ENCODE results near the gene CCNYL1. TPM values are rescaled to one million over a fixed set of nuclear protein-coding genes. Genes with fewer than 3 reads are reported as not detected.

The CCNYL1 gene
- total RNA-seq, 1 experiment from 2014 or later, result 6.5 TPM

GRCh38 chr2:207762146-207762545, 50.7 kb downstream of the CCNYL1 start:
- H3K9me3 ChIP-seq (replicated peaks), result no peaks in the 10 kb centered on the region
- DNase-seq, result no peak
- no peaks in the 10 kb centered on the region for H3K36me3 ChIP-seq
- no peaks in the 10 kb centered on the region for H3K27me3 ChIP-seq
- H3K4me3 ChIP-seq, result no peak overlapping the region
- H3K27ac ChIP-seq, result no peak overlapping the region
- no peaks in the 10 kb centered on the region for H3K4me1 ChIP-seq

- DNase-seq, result no peak
- Histone ChIP-seq H3K9me3 (replicated peaks) (no peaks in the 10 kb centered on the region), H3K36me3 (no peaks in the 10 kb centered on the region), H3K4me3 (no peak overlapping the region), H3K4me1 (no peaks in the 10 kb centered on the region), H3K27me3 (no peaks in the 10 kb centered on the region), H3K27ac (no peak overlapping the region)
These were observed 52.0 kb downstream of the CCNYL1 start for GRCh38 chr2:207763303-207763917.

- no peaks in the 10 kb centered on the region for H3K27me3 ChIP-seq
- no peak overlapping the region for H3K4me3 ChIP-seq
- H3K9me3 ChIP-seq (replicated peaks), result no peaks in the 10 kb centered on the region
- H3K4me1 ChIP-seq, result no peaks in the 10 kb centered on the region
- no peak for DNase-seq
- no peaks in the 10 kb centered on the region for H3K36me3 ChIP-seq
- no peak overlapping the region for H3K27ac ChIP-seq
These were observed 52.7 kb downstream of the CCNYL1 start for GRCh38 chr2:207764096-207764630.

GRCh38 chr2:207765547-207765946, 54.1 kb downstream of the CCNYL1 start:
- no peak for DNase-seq
- Histone ChIP-seq H3K4me3 (no peak overlapping the region), H3K27ac (no peak overlapping the region), H3K27me3 (no peaks in the 10 kb centered on the region), H3K9me3 (replicated peaks) (no peaks in the 10 kb centered on the region), H3K4me1 (no peaks in the 10 kb centered on the region), H3K36me3 (no peaks in the 10 kb centered on the region)

- no peak for DNase-seq
- no peaks in the 10 kb centered on the region for H3K4me1 ChIP-seq
- no peaks in the 10 kb centered on the region for H3K27me3 ChIP-seq
- H3K4me3 ChIP-seq, result no peak overlapping the region
- H3K36me3 ChIP-seq, result no peaks in the 10 kb centered on the region
- no peak overlapping the region for H3K27ac ChIP-seq
- H3K9me3 ChIP-seq (replicated peaks), result no peaks in the 10 kb centered on the region
These were observed 54.7 kb downstream of the CCNYL1 start for GRCh38 chr2:207766041-207766551.

GRCh38 chr2:207766697-207767460, 55.4 kb downstream of the CCNYL1 start:
- no peaks in the 10 kb centered on the region for H3K4me1 ChIP-seq
- H3K27me3 ChIP-seq, result no peaks in the 10 kb centered on the region
- H3K27ac ChIP-seq, result no peak overlapping the region
- H3K4me3 ChIP-seq, result no peak overlapping the region
- H3K9me3 ChIP-seq (replicated peaks), result no peaks in the 10 kb centered on the region
- H3K36me3 ChIP-seq, result no peaks in the 10 kb centered on the region
- no peak for DNase-seq

- Histone ChIP-seq H3K36me3 (no peaks in the 10 kb centered on the region), H3K27ac (no peak overlapping the region), H3K27me3 (no peaks in the 10 kb centered on the region), H3K4me1 (no peaks in the 10 kb centered on the region), H3K4me3 (no peak overlapping the region), H3K9me3 (replicated peaks) (no peaks in the 10 kb centered on the region)
- DNase-seq, result no peak
These were observed 56.2 kb downstream of the CCNYL1 start for GRCh38 chr2:207767461-207768167.

- no peaks in the 10 kb centered on the region for H3K27me3 ChIP-seq
- H3K27ac ChIP-seq, result no peak overlapping the region; the same call in 1 of the 2 replicates
- no peaks in the 10 kb centered on the region for H3K9me3 ChIP-seq (replicated peaks)
- H3K4me3 ChIP-seq, result peak overlapping the region; percentile 71
- no peaks in the 10 kb centered on the region for H3K4me1 ChIP-seq
- no peaks in the 10 kb centered on the region for H3K36me3 ChIP-seq
- peak; percentile 26 to 50 for DNase-seq
These were observed 56.9 kb downstream of the CCNYL1 start for GRCh38 chr2:207768168-207768865.

GRCh38 chr2:207768866-207769596, 57.6 kb downstream of the CCNYL1 start:
- Histone ChIP-seq H3K27me3 (no peaks in the 10 kb centered on the region), H3K9me3 (replicated peaks) (no peaks in the 10 kb centered on the region), H3K4me1 (no peaks in the 10 kb centered on the region), H3K4me3 (peak overlapping the region; percentile 71), H3K36me3 (no peaks in the 10 kb centered on the region), H3K27ac (peak overlapping the region; percentile 29)
- DNase-seq, result peak; percentile 33 to 52

GRCh38 chr2:207770602-207771404, 59.4 kb downstream of the CCNYL1 start:
- H3K36me3 ChIP-seq, result no peaks in the 10 kb centered on the region
- H3K27ac ChIP-seq, result no peak overlapping the region
- no peaks in the 10 kb centered on the region for H3K9me3 ChIP-seq (replicated peaks)
- H3K4me3 ChIP-seq, result no peak overlapping the region
- no peaks in the 10 kb centered on the region for H3K4me1 ChIP-seq
- no peaks in the 10 kb centered on the region for H3K27me3 ChIP-seq
- no peak for DNase-seq

- Histone ChIP-seq H3K4me1 (no peaks in the 10 kb centered on the region), H3K27ac (no peak overlapping the region), H3K27me3 (no peaks in the 10 kb centered on the region), H3K4me3 (no peak overlapping the region), H3K9me3 (replicated peaks) (no peaks in the 10 kb centered on the region), H3K36me3 (no peaks in the 10 kb centered on the region)
- no peak for DNase-seq
These were observed 60.0 kb downstream of the CCNYL1 start for GRCh38 chr2:207771421-207771820.

GRCh38 chr2:207772081-207772843, 60.8 kb downstream of the CCNYL1 start:
- H3K4me1 ChIP-seq, result no peaks in the 10 kb centered on the region
- H3K27ac ChIP-seq, result no peak overlapping the region
- no peaks in the 10 kb centered on the region for H3K36me3 ChIP-seq
- peak in 1 of 2 experiments; percentile 23 for DNase-seq
- H3K4me3 ChIP-seq, result no peak overlapping the region
- H3K9me3 ChIP-seq (replicated peaks), result no peaks in the 10 kb centered on the region
- no peaks in the 10 kb centered on the region for H3K27me3 ChIP-seq

GRCh38 chr2:207772844-207773205, 61.4 kb downstream of the CCNYL1 start:
- no peak overlapping the region for H3K27ac ChIP-seq
- H3K9me3 ChIP-seq (replicated peaks), result no peaks in the 10 kb centered on the region
- H3K4me3 ChIP-seq, result no peak overlapping the region
- H3K27me3 ChIP-seq, result no peaks in the 10 kb centered on the region
- H3K36me3 ChIP-seq, result no peaks in the 10 kb centered on the region
- DNase-seq, result no peak
- no peaks in the 10 kb centered on the region for H3K4me1 ChIP-seq
